RWPE2 (cell line): Measurements from ENCODE around the gene RAB7A.

Experiments
- ATAC-seq: fragments of 200-7000 bp; cut with Tn5 transposase; 3 replicates; pipeline ENCODE4 v1.9.1; 2021; ENCODE audit warnings: low read depth
- DNase-seq: peaks from one replicate; pipeline ENCODE4 v3.0.0-alpha.2; 2020; ENCODE audit warnings: low spot score
- H3K27ac ChIP-seq: fragments of 450-650 bp; 2 replicates; pipeline ENCODE4 v1.5.1; 2017; ENCODE audit warnings: mild to moderate bottlenecking; ENCODE audit not compliant: poor library complexity, severe bottlenecking
- H3K27me3 ChIP-seq: fragments of 250-450 bp; sonication (Bioruptor Pico); 2 replicates; pipeline ENCODE4 v1.5.1; 2021; ENCODE audit warnings: mild to moderate bottlenecking, moderate library complexity; ENCODE audit not compliant: insufficient read depth, poor library complexity, severe bottlenecking
- H3K36me3 ChIP-seq: fragments of 250-450 bp; sonication (Bioruptor Pico); 2 replicates; pipeline ENCODE4 v1.5.1; 2020; ENCODE audit warnings: low read depth, mild to moderate bottlenecking, moderate library complexity
- H3K4me1 ChIP-seq: fragments of 250-450 bp; sonication (Bioruptor Pico); 2 replicates; pipeline ENCODE4 v1.5.1; 2021; ENCODE audit warnings: mild to moderate bottlenecking, moderate library complexity; ENCODE audit not compliant: insufficient read depth, poor library complexity, severe bottlenecking
- H3K4me3 ChIP-seq: fragments of 250-450 bp; sonication (Bioruptor Pico); 2 replicates; pipeline ENCODE4 v1.5.1; 2021; ENCODE audit warnings: mild to moderate bottlenecking, moderate library complexity; ENCODE audit not compliant: severe bottlenecking
- H3K9me3 ChIP-seq: fragments of 250-450 bp; sonication (Bioruptor Pico); 2 replicates; pipeline ENCODE4 v1.5.1; 2021; ENCODE audit warnings: mild to moderate bottlenecking, moderate library complexity; ENCODE audit not compliant: severe bottlenecking
- TF ChIP-seq, protein P1 (sequence below): fragments of 450-650 bp; IDR thresholded peaks from one replicate; pipeline ENCODE4 v1.5.1; 2017; ENCODE audit warnings: mild to moderate bottlenecking, moderate library complexity; ENCODE audit not compliant: poor library complexity, severe bottlenecking

RAB7A gene

DNA sequence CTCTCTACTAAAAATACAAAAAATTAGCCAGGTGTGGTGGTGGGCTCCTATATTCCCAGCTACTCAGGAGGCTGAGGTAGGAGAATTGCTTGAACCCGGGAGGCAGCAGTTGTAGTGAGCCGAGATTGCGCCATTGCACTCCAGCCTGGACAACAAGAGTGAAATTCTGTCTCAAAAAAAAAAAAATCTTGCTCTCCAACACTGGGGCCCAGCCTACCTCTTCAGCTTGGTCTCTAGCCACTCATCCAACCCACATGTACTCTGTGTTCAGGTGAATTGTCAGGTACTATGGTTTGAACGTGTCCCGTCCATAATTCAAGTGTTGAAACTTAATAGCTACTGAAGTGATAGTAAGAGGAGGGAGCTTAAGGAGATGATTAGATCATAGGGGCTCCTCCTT lies 22.4 kb upstream of the RAB7A start:
- H3K27ac ChIP-seq, result no peak overlapping the region
- ATAC-seq, result no peak

DNA sequence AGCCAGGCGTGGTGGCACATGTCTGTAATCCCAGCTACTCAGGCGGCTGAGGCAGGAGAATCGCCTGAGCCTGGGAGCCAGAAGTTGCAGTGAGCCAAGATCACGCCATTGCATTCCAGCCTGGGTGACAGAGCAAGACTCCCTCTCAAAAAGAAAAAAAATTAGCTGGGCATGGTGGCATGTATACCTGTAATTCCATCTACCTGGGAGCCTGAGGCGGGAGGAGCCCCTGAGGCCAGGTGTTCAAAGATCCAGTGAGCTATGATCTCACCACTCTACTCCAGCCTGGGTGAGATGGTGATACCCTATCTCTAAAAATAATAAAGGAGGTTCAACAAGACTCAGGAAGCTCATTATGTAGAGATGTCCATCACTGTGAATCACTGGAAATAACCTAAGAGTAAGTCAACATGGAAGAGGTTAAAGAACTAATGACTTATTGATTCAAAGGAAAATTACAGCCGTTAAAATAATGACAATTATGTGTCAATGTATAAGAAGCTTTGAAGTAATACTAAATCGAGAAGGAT lies 19.8 kb upstream of the RAB7A start:
- Histone ChIP-seq H3K36me3 (no peaks in the 10 kb centered on the region), H3K27me3 (no peaks in the 10 kb centered on the region), H3K27ac (no peak overlapping the region), H3K4me3 (no peak overlapping the region), H3K9me3 (no peaks in the 10 kb centered on the region), H3K4me1 (peaks cover 7% of the 10 kb centered on the region)
- TF ChIP-seq, protein P1, sequence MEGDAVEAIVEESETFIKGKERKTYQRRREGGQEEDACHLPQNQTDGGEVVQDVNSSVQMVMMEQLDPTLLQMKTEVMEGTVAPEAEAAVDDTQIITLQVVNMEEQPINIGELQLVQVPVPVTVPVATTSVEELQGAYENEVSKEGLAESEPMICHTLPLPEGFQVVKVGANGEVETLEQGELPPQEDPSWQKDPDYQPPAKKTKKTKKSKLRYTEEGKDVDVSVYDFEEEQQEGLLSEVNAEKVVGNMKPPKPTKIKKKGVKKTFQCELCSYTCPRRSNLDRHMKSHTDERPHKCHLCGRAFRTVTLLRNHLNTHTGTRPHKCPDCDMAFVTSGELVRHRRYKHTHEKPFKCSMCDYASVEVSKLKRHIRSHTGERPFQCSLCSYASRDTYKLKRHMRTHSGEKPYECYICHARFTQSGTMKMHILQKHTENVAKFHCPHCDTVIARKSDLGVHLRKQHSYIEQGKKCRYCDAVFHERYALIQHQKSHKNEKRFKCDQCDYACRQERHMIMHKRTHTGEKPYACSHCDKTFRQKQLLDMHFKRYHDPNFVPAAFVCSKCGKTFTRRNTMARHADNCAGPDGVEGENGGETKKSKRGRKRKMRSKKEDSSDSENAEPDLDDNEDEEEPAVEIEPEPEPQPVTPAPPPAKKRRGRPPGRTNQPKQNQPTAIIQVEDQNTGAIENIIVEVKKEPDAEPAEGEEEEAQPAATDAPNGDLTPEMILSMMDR, result no peak
- ATAC-seq, result no peak
- DNase-seq, result no peak

More for the DNA sequence above, 22.4 kb upstream of the RAB7A start:
- DNase-seq, result no peak
- H3K27me3 ChIP-seq, result no peaks in the 10 kb centered on the region
- no peak overlapping the region for H3K4me3 ChIP-seq
- H3K4me1 ChIP-seq, result no peaks in the 10 kb centered on the region
- no peaks in the 10 kb centered on the region for H3K9me3 ChIP-seq
- TF ChIP-seq, protein P1, result no peak
- H3K36me3 ChIP-seq, result no peaks in the 10 kb centered on the region

DNA sequence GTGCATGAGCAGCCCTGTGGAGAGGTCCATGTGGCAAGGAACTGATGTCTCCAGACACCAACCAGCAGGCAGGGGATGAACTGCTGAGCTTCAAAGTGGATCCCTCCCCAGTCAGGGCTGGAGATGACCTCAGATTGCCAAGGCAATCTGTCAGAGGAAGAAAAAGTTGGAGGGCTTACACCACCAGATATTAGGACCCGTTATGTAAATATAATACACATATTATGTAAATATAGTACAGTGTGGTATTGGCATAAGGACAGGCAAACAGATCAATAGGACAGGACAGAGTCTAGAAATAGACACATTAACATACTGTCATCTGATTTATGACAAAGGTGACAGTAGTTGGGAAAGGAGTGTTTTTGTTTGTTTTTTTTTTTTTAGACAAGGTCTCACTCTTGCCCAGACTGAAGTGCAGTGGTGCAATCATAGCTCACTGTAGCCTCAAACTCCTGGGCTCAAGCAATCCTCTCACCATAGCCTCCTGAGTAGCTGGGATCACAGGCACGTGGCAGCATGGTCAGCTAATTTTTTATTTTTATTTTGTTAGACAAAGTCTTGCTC lies 18.0 kb upstream of the RAB7A start:
- Histone ChIP-seq H3K4me3 (no peak overlapping the region), H3K27ac (no peak overlapping the region), H3K4me1 (peaks cover 7% of the 10 kb centered on the region), H3K27me3 (no peaks in the 10 kb centered on the region), H3K9me3 (no peaks in the 10 kb centered on the region), H3K36me3 (no peaks in the 10 kb centered on the region)
- TF ChIP-seq, protein P1, result no peak
- ATAC-seq (no peak), DNase-seq (no peak)

DNA sequence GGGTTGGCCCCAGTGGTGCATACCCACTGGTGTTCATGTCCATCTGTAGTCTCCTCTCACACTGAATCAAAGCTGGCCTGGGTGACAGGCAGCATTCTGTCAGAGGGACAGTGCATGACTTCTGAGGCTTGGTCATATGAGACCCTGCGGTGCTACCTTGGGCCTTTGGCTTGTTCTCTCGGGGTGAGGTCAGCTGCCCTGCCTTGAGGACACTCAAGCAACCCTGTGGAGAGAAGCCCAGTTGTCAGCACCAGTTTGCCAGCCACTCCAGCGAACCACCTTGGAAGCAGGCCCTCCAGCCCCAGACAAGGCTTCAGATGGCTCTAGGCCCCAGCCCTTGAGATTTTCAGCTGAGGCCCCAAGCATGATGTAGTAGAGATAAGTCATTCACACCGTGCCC lies 16.9 kb upstream of the RAB7A start:
- Histone ChIP-seq H3K4me1 (peaks cover 7% of the 10 kb centered on the region), H3K27ac (no peak overlapping the region), H3K9me3 (no peaks in the 10 kb centered on the region), H3K36me3 (no peaks in the 10 kb centered on the region), H3K4me3 (no peak overlapping the region), H3K27me3 (no peaks in the 10 kb centered on the region)
- ATAC-seq (no peak), DNase-seq (no peak)
- TF ChIP-seq, protein P1, result no peak

DNA sequence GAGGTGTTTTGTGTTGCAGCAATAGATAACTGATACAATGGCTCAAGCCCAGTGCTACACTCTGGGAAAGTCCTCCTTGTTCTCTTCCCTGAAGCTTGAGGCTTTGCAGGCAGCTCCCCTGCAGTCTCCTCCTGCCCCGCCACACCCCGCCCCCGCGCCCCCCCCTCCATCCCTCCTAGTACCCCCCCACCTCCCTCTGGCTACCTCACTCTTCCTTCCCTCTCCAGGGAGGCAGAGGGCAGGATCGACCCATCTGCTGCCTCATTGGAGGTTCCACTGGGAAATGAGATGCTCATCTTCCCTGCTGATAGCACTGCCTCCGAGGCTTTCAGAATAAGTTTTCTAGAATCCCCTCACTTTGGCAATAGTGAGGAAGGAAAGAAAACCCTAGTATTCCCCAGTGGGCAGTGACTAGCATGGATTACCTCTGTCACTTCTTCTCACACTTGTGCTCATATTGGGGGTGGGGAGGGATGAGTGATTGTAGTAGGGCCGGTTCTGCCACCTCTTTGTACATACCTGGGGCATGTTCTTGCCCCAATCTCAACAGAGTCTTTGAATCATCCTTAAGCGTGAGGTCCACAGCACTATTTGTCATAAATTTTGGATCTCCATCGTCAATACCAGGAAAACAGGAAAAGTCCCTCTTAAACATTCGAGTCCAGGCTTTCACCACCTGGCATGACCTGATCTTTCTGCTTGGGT lies 16.3 kb upstream of the RAB7A start:
- Histone ChIP-seq H3K27me3 (no peaks in the 10 kb centered on the region), H3K4me1 (peaks cover 7% of the 10 kb centered on the region), H3K9me3 (no peaks in the 10 kb centered on the region), H3K27ac (no peak overlapping the region), H3K36me3 (no peaks in the 10 kb centered on the region), H3K4me3 (no peak overlapping the region)
- ATAC-seq (peak; percentile 85), DNase-seq (no peak)
- TF ChIP-seq, protein P1, result no peak
